ENCODE measurements around the gene ANKRD12.
"Not testable (repeated sequence)": the region's sequence is repeated elsewhere in the genome, so short reads cannot be mapped to it uniquely, and the experiment has no call there.

Gene ANKRD12

GRCh38 chr18:9140381-9140780 is 3.8 kb downstream of the ANKRD12 start:
- in situ Hi-C loops (cut with HindIII; ENCODE audit: low sequenced_read_pairs): no loop called here

GRCh38 chr18:9140984-9141383 is 4.4 kb downstream of the ANKRD12 start:
- in situ Hi-C loops (cut with HindIII; ENCODE audit: low sequenced_read_pairs): no loop called here

GRCh38 chr18:9146224-9146623 is 9.6 kb downstream of the ANKRD12 start:
- in situ Hi-C loops (cut with HindIII; ENCODE audit: low sequenced_read_pairs): no loop called here

DNA sequence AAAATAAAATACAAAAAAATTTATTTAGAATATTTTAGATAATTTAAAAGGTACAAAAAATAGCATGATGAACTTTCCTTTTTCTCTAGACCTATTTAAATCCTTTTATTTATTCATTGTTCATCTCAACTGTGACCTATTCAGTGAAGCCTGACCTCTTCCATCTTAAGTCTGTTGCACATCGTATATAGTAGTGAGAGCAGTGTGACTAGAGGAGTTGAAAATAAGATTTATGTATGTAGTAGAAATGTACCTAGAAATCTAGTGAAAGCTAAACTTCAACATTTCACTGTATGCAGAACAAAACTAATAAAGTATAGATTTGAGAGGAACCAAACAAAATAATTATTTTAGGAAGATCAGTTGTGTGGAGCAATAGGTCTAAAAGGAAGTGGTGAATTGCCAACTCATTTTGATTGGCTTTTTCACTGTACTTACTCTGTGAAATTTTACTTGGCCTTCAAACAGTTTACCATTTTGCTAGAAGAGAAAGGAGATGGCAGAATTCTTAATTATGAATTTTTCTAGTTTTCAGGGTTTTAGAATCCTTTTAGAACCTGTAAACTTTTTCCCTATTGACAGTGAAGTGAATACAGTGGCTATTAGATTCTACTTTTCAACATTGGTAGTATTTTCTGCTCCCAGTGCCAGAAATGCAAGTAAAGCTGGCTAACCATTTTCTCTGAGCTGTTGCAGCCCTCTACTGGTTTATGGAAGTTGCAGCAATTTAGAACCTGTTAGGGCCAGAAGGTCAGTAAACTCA is 11.0 kb downstream of the ANKRD12 start:
- in situ Hi-C loops (cut with HindIII; ENCODE audit: low sequenced_read_pairs): no loop called here

- in situ Hi-C loops (cut with HindIII; ENCODE audit: low sequenced_read_pairs): no loop called here
Observed at GRCh38 chr18:9148203-9148552, 11.6 kb downstream of the ANKRD12 start.

DNA sequence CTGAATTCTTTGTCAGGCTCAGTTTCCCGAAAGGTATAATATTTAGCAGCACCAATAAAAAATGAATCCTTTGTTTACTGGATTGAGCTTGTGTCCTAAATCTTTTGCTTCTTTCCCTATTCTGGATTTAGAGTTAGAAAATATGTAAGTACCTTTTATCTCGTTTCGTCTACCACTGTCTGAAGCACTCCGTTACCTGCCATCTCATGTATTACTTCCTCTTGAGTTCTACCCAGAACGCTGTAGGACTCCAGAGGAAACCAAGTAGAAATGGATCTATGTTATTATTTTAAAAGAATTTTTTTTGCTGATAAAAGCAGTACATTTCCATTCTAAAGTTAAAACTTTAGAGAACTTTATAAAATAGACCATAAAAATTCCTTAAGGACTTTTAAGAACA is 13.5 kb downstream of the ANKRD12 start:
- in situ Hi-C loops (cut with HindIII; ENCODE audit: low sequenced_read_pairs): no loop called here

GRCh38 chr18:9153256-9153655 is 16.7 kb downstream of the ANKRD12 start:
- in situ Hi-C loops (cut with HindIII; ENCODE audit: low sequenced_read_pairs): no loop called here

GRCh38 chr18:9156604-9157249 is 20.1 kb downstream of the ANKRD12 start:
- in situ Hi-C loops (cut with HindIII; ENCODE audit: low sequenced_read_pairs): no loop called here

DNA sequence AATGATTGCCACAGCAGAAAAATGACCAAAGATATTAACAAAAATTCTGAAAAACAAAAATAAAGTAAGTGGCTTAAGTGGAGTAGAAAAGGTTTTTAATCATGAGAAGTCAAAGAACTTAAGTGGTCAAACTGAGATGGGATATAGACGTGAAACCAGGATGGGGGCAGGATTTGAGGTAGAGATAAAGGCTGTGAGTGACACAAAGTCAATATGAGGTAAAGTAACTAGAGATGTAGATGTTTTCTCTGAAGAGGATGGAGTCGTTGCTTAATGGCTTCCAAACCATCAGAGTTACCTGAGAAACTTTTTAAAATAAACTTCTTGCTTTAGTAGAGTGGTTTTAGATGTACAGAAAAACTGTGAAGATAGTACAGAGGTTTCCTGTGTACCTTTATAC is 21.2 kb downstream of the ANKRD12 start:
- in situ Hi-C loops (cut with HindIII; ENCODE audit: low sequenced_read_pairs): no loop called here

DNA sequence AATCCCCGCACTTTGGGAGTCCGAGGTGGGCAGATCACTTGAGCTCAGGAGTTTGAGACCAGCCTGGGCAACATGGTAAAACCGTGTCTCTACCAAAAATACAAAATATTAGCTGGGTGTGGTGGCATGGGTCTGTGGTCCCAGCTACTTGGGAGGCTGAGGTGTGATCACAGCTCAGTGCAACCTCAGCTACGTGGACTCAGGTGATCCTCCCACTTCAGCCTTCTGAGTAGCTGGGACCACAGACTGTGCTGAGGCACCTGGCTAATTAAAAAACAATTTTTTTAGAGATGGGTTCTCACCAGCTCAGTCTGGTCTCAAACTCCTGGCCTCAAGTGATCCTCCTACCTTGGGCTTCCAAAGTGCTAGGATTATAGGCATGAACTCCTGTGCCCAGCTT is 23.4 kb downstream of the ANKRD12 start:
- in situ Hi-C loops (cut with HindIII; ENCODE audit: low sequenced_read_pairs): no loop called here

- in situ Hi-C loops (cut with HindIII; ENCODE audit: low sequenced_read_pairs): not testable (repeated sequence)
Observed at GRCh38 chr18:9162663-9163062, 26.1 kb downstream of the ANKRD12 start.

- in situ Hi-C loops (cut with HindIII; ENCODE audit: low sequenced_read_pairs): not testable (repeated sequence)
Observed at GRCh38 chr18:9164149-9164548, 27.6 kb downstream of the ANKRD12 start.

DNA sequence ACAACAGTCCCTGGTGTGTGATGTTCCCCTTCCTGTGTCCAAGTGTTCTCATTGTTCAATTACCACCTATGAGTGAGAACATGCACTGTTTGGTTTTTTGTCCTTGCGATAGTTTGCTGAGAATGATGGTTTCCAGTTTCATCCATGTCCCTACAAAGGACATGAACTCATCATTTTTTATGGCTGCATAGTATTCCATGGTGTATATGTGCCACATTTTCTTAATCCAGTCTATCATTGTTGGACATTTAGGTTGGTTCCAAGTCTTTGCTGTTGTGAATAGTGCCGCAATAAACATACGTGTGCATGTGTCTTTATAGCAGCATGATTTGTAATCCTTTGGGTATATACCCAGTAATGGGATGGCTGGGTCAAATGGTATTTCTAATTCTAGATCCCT is 29.3 kb downstream of the ANKRD12 start:
- in situ Hi-C loops (cut with HindIII; ENCODE audit: low sequenced_read_pairs): not testable (repeated sequence)

DNA sequence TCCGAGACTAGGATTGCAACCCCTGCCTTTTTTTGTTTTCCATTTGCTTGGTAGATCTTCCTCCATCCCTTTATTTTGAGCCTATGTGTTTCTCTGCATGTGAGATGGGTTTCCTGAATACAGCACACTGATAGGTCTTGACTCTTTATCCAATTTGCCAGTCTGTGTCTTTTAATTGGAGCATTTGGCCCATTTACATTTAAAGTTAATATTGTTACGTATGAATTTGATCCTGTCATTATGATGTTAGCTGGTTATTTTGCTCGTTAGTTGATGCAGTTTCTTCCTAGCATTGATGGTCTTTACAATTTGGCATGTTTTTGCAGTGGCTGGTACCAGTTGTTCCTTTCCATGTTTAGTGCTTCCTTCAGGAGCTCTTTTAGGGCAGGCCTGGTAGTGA is 32.9 kb downstream of the ANKRD12 start:
- in situ Hi-C loops (cut with HindIII; ENCODE audit: low sequenced_read_pairs): not testable (repeated sequence)

DNA sequence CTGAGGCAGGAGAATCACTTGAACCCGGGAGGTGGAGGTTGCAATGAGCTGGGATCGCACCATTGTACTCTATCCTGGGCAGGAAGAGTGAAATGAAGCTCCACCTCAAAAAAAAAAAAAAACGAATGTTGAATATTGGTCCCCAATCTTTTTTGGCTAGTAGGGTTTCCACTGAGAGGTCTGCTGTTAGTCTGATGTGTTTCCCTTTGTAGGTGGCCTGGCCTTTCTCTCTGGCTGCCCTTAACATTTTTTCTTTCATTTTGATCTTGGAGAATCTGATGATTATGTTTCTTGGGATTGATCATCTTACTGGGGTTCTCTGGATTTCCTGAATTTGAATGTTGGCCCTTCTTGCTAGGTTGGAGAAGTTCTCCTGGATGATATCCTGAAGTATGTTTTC is 35.3 kb downstream of the ANKRD12 start:
- in situ Hi-C loops (cut with HindIII; ENCODE audit: low sequenced_read_pairs): not testable (repeated sequence)

- in situ Hi-C loops (cut with HindIII; ENCODE audit: low sequenced_read_pairs): no loop called here
Observed at GRCh38 chr18:9172506-9173127, 36.0 kb downstream of the ANKRD12 start.

GRCh38 chr18:9173770-9174233 is 37.2 kb downstream of the ANKRD12 start:
- in situ Hi-C loops (cut with HindIII; ENCODE audit: low sequenced_read_pairs): no loop called here

- in situ Hi-C loops (cut with HindIII; ENCODE audit: low sequenced_read_pairs): no loop called here
Observed at GRCh38 chr18:9174302-9174701, 37.7 kb downstream of the ANKRD12 start.

GRCh38 chr18:9175115-9175514 is 38.5 kb downstream of the ANKRD12 start:
- in situ Hi-C loops (cut with HindIII; ENCODE audit: low sequenced_read_pairs): no loop called here

GRCh38 chr18:9177031-9177430 is 40.5 kb downstream of the ANKRD12 start:
- in situ Hi-C loops (cut with HindIII; ENCODE audit: low sequenced_read_pairs): no loop called here

- in situ Hi-C loops (cut with HindIII; ENCODE audit: low sequenced_read_pairs): no loop called here
Observed at GRCh38 chr18:9177466-9177865, 40.9 kb downstream of the ANKRD12 start.

- in situ Hi-C loops (cut with HindIII; ENCODE audit: low sequenced_read_pairs): no loop called here
Observed at GRCh38 chr18:9178557-9178956, 42.0 kb downstream of the ANKRD12 start.
